H1 (cell line): Measurements from ENCODE around the gene CRTC3. TPM values are rescaled to one million over a fixed set of nuclear protein-coding genes. Genes with fewer than 3 reads are reported as not detected.

Experiments
- CTCF ChIA-PET: fragments of 300-600 bp; sonication (Branson Sonifier 250); formaldehyde crosslinking; loops from one replicate; lab custom pipeline; 2021; ENCODE audit not compliant: partially characterized antibody; lab: Charles Lee
- POLR2A ChIA-PET: fragments of 300-600 bp; sonication (Branson Sonifier 250); formaldehyde crosslinking; loops from one replicate; lab custom pipeline; 2021; ENCODE audit warnings: inconsistent platforms; ENCODE audit not compliant: partially characterized antibody; lab: Charles Lee
- DNase-seq, 2 experiments: peaks; one replicate each; pipeline versions ENCODE4 v3.0.0 to v3.0.0-alpha.2; 2010 to 2022; ENCODE audit warnings: low spot score in 2 of 2, low read depth in 1 of 2, mixed read lengths in 1 of 2
- FAIRE-seq: peaks from 2 replicates; lab custom pipeline; 2011; peaks lifted over from hg19 to GRCh38; lab: Jason Lieb, UNC
- H2AFZ ChIP-seq: 2 replicates; pipeline ENCODE4 v1.8.1; 2012; ENCODE audit warnings: low read length, inconsistent platforms
- H2AK5ac ChIP-seq: 2 replicates; pipeline ENCODE4 v1.6.1; 2013; ENCODE audit warnings: low read depth, low read length
- H2BK120ac ChIP-seq: replicated peaks from 2 replicates; pipeline ENCODE3; 2013; ENCODE audit warnings: low read depth, low read length, inconsistent platforms
- H2BK12ac ChIP-seq: 2 replicates; pipeline ENCODE4 v1.6.1; 2013; ENCODE audit warnings: low read depth, low read length
- H2BK15ac ChIP-seq: 2 replicates; pipeline ENCODE4 v1.6.1; 2013; ENCODE audit warnings: low read length
- H2BK20ac ChIP-seq: 2 replicates; pipeline ENCODE4 v1.6.1; 2013; ENCODE audit warnings: low read length
- H2BK5ac ChIP-seq: 2 replicates; pipeline ENCODE4 v1.6.1; 2013; ENCODE audit warnings: low read depth, low read length
- H3K14ac ChIP-seq: 2 replicates; pipeline ENCODE4 v1.6.1; 2013; ENCODE audit warnings: inconsistent platforms; ENCODE audit not compliant: insufficient read length
- H3K18ac ChIP-seq: 2 replicates; pipeline ENCODE4 v1.6.1; 2013; ENCODE audit warnings: low read length; ENCODE audit errors: extremely low read depth
- H3K23ac ChIP-seq: 2 replicates; pipeline ENCODE4 v1.6.1; 2013; ENCODE audit warnings: inconsistent platforms; ENCODE audit not compliant: insufficient read length
- H3K23me2 ChIP-seq: 2 replicates; pipeline ENCODE4 v1.6.1; 2013; ENCODE audit warnings: low read depth, low read length
- H3K27ac ChIP-seq: 2 replicates; pipeline ENCODE4 v1.6.1; 2011; ENCODE audit warnings: low read depth, low read length, inconsistent platforms
- H3K27me3 ChIP-seq, 4 experiments: replicated peaks in 1 of 4; 1 replicate in 1 of 4; 2 replicates in 3 of 4; pipeline versions ENCODE4 v1.6.1 to v1.8.1; 2011 to 2013; ENCODE audit warnings: low read length in 3 of 4, mild to moderate bottlenecking in 3 of 4, inconsistent platforms in 2 of 4, mixed read lengths in 2 of 4, moderate library complexity in 1 of 4; ENCODE audit not compliant: control insufficient read depth in 3 of 4, insufficient read depth in 3 of 4; ENCODE audit errors: extremely low read depth in 1 of 4
- H3K36me3 ChIP-seq, 4 experiments: 2 replicates each; pipeline versions ENCODE4 v1.6.1 to v1.8.1; 2011 to 2013; ENCODE audit warnings: mild to moderate bottlenecking in 4 of 4, low read length in 3 of 4, moderate library complexity in 2 of 4, control low read depth in 1 of 4, inconsistent platforms in 1 of 4; ENCODE audit not compliant: insufficient read depth in 4 of 4, control insufficient read depth in 2 of 4
- H3K4ac ChIP-seq: replicated peaks from 2 replicates; pipeline ENCODE3; 2013; ENCODE audit warnings: low read length, low read depth, mixed read lengths, inconsistent platforms; ENCODE audit not compliant: insufficient read length
- H3K4me1 ChIP-seq, 4 experiments: replicated peaks in 1 of 4; 1 replicate in 1 of 4; 2 replicates in 3 of 4; pipeline versions ENCODE4 v1.6.1 to v1.8.1; 2011 to 2013; ENCODE audit warnings: low read length in 3 of 4, inconsistent platforms in 2 of 4, mixed read lengths in 1 of 4; ENCODE audit not compliant: insufficient read depth in 4 of 4, control insufficient read depth in 3 of 4
- H3K4me2 ChIP-seq, 2 experiments: 2 replicates each; pipeline versions ENCODE4 v1.6.1 to v1.8.1; 2011 to 2013; ENCODE audit warnings: low read depth in 2 of 2, low read length in 2 of 2, control low read depth in 1 of 2, inconsistent platforms in 1 of 2, mild to moderate bottlenecking in 1 of 2; ENCODE audit not compliant: insufficient read depth in 1 of 2
- H3K4me3 ChIP-seq, 4 experiments: fragments of 200-600, 300-600 bp in 1 of 4; sonication (generic), shearing (Covaris generic), sonication (Bioruptor Twin) in 1 of 4; 2 replicates each; pipeline versions ENCODE4 v1.5.1 to v1.8.1; 2011 to 2016; ENCODE audit warnings: low read length in 4 of 4, low read depth in 3 of 4, control low read depth in 2 of 4, inconsistent platforms in 2 of 4, mild to moderate bottlenecking in 2 of 4, mixed read lengths in 1 of 4, moderate library complexity in 1 of 4; ENCODE audit not compliant: insufficient read depth in 2 of 4; ENCODE audit errors: extremely low read depth in 1 of 4
- H3K56ac ChIP-seq: replicated peaks from 2 replicates; pipeline ENCODE3; 2013; ENCODE audit warnings: low read depth, mild to moderate bottlenecking, mixed read lengths, low read length, inconsistent platforms; ENCODE audit not compliant: insufficient read length
- H3K79me1 ChIP-seq: 2 replicates; pipeline ENCODE4 v1.6.1; 2013; ENCODE audit warnings: low read depth, low read length, control low read depth
- H3K79me2 ChIP-seq, 2 experiments: 2 replicates each; pipeline versions ENCODE4 v1.6.1 to v1.8.1; 2012 to 2013; ENCODE audit warnings: low read length in 2 of 2, mild to moderate bottlenecking in 2 of 2, inconsistent platforms in 1 of 2; ENCODE audit not compliant: insufficient read depth in 2 of 2, control insufficient read depth in 1 of 2
- H3K9ac ChIP-seq, 4 experiments: replicated peaks in 1 of 4; 1 replicate in 1 of 4; 2 replicates in 3 of 4; pipeline versions ENCODE4 v1.6.1 to v1.8.1; 2011 to 2013; ENCODE audit warnings: low read depth in 3 of 4, low read length in 3 of 4, control low read depth in 2 of 4, mild to moderate bottlenecking in 2 of 4, moderate library complexity in 2 of 4, inconsistent platforms in 1 of 4; ENCODE audit errors: extremely low read depth in 1 of 4
- H3K9me3 ChIP-seq, 2 experiments: 2 replicates each; pipeline versions ENCODE4 v1.6.1 to v1.8.1; 2012 to 2013; ENCODE audit warnings: mild to moderate bottlenecking in 2 of 2, moderate library complexity in 2 of 2, control low read depth in 1 of 2, inconsistent platforms in 1 of 2, low read depth in 1 of 2, low read length in 1 of 2, mixed read lengths in 1 of 2; ENCODE audit not compliant: insufficient read depth in 2 of 2
- H4K20me1 ChIP-seq, 2 experiments: replicated peaks in 1 of 2; 2 replicates each; pipeline versions ENCODE3 to v1.8.1; 2011 to 2013; ENCODE audit warnings: inconsistent platforms in 2 of 2, low read length in 2 of 2, mild to moderate bottlenecking in 1 of 2; ENCODE audit not compliant: insufficient read depth in 2 of 2, control insufficient read depth in 1 of 2
- H4K5ac ChIP-seq: 2 replicates; pipeline ENCODE4 v1.6.1; 2013; ENCODE audit warnings: low read length, low read depth, mixed read lengths, inconsistent platforms; ENCODE audit not compliant: insufficient read length
- H4K8ac ChIP-seq: 2 replicates; pipeline ENCODE4 v1.8.0; 2013; ENCODE audit warnings: mild to moderate bottlenecking, moderate library complexity, low read length, inconsistent platforms; ENCODE audit not compliant: insufficient read depth; ENCODE audit errors: extremely low read depth
- H4K91ac ChIP-seq: replicated peaks from 2 replicates; pipeline ENCODE3; 2013; ENCODE audit warnings: low read length, mixed read lengths, inconsistent platforms; ENCODE audit not compliant: insufficient read length
- CBX5 ChIP-seq: fragments of 300-800, 300-1000 bp; sonication (generic); IDR thresholded peaks from 2 replicates; pipeline ENCODE4 v1.7.1; 2016; ENCODE audit warnings: antibody characterized with exemption, low read length, low read depth
- CEBPB ChIP-seq: IDR thresholded peaks from 2 replicates; pipeline ENCODE4 v1.6.1; 2012; ENCODE audit warnings: low read depth, low read length
- CREB1 ChIP-seq: IDR thresholded peaks from 2 replicates; pipeline ENCODE4 v1.6.1; 2012; ENCODE audit warnings: inconsistent platforms
- GABPA ChIP-seq: IDR thresholded peaks from 2 replicates; pipeline ENCODE4 v1.6.1; 2011; ENCODE audit warnings: mild to moderate bottlenecking, low read length, moderate library complexity, borderline replicate concordance; ENCODE audit not compliant: insufficient read depth
- JUN ChIP-seq: IDR thresholded peaks from 2 replicates; pipeline ENCODE4 v1.6.1; 2011; ENCODE audit warnings: low read depth, mild to moderate bottlenecking, improper control_type of control experiment, low read length
- KDM1A ChIP-seq: fragments of 200-600, 300-600 bp; sonication (generic); IDR thresholded peaks from 2 replicates; pipeline ENCODE4 v1.7.1; 2016; ENCODE audit warnings: mild to moderate bottlenecking, low read length, borderline replicate concordance
- RBBP5 ChIP-seq: IDR thresholded peaks from 2 replicates; pipeline ENCODE4 v1.7.1; 2012; ENCODE audit warnings: low read depth, mild to moderate bottlenecking, inconsistent platforms, low read length, moderate library complexity, borderline replicate concordance
- RNF2 ChIP-seq: fragments of 200-900, 300-1000 bp; sonication (generic); IDR thresholded peaks from 2 replicates; pipeline ENCODE4 v1.7.1; 2016; ENCODE audit warnings: borderline replicate concordance, low read depth, mild to moderate bottlenecking, antibody characterized with exemption, low read length; ENCODE audit not compliant: poor library complexity, severe bottlenecking; ENCODE audit errors: missing control alignments
- SP2 ChIP-seq: IDR thresholded peaks from 2 replicates; pipeline ENCODE4 v1.6.1; 2012; ENCODE audit warnings: mild to moderate bottlenecking, low read length, inconsistent platforms
- SUZ12 ChIP-seq: fragments of 200-600 bp; sonication (generic); IDR thresholded peaks from 2 replicates; pipeline ENCODE4 v1.6.1; 2012; ENCODE audit warnings: mild to moderate bottlenecking, inconsistent platforms, low read length, moderate library complexity, mixed read lengths
- TAF7 ChIP-seq: optimal IDR thresholded peaks from 2 replicates; pipeline ENCODE3; 2011; ENCODE audit warnings: low read depth, mild to moderate bottlenecking, inconsistent platforms, low read length, moderate library complexity, borderline replicate concordance
- TBP ChIP-seq: IDR thresholded peaks from 2 replicates; pipeline ENCODE4 v1.6.1; 2011; ENCODE audit warnings: low read depth, low read length, improper control_type of control experiment
- YY1 ChIP-seq: IDR thresholded peaks from 2 replicates; pipeline ENCODE4 v1.6.1; 2011; ENCODE audit warnings: low read depth, mild to moderate bottlenecking, low read length
- WGBS, 2 experiments: shearing (Covaris generic) in 1 of 2; methylation state at CpG; one replicate each; pipeline versions ENCODE4 v1.1.6 to v1.1.7; 2013 to 2015; ENCODE audit warnings: low lambda C conversion rate in 2 of 2, mixed read lengths in 2 of 2, inconsistent platforms in 1 of 2, low coverage in 1 of 2, missing lambda C conversion rate in 1 of 2; ENCODE audit not compliant: insufficient replicate concordance in 2 of 2, insufficient coverage in 1 of 2, insufficient read length in 1 of 2; ENCODE audit errors: extremely low coverage in 1 of 2, missing lambda C conversion rate in 1 of 2; 5-methylcytosine and 5-hydroxymethylcytosine counted together
- polyA plus RNA-seq, 7 experiments: library from polyadenylated mRNA; depleted of rRNA in 3 of 7; stranded (reverse) in 5 of 7; unstranded in 2 of 7; fragments of >200 nt in 5 of 7; fragments of 200-250 nt in 2 of 7; gene quantifications; 1 replicate in 5 of 7; 2 replicates in 1 of 7; 4 replicates in 1 of 7; pipeline versions ENCODE4 v1.2.1 to v1.2.3, GENCODE V29; 2011 to 2013; ENCODE audit warnings: missing spikeins in 2 of 7, mixed read lengths in 2 of 7
- total RNA-seq: library from RNA; stranded (reverse); fragmentation: NEBNext Ultra II Directional; extraction: Animal tissue kit (Norgen Biotek cat#: 25700); gene quantifications from 2 replicates; pipeline ENCODE4 v1.2.1, GENCODE V29; 2021
- TF ChIP-seq, protein P1 (sequence below): IDR thresholded peaks from 2 replicates; pipeline ENCODE4 v1.6.1; 2012; ENCODE audit warnings: inconsistent platforms

The CRTC3 gene
- total and polyA plus RNA-seq, 2 of the 8 experiments (the other 6 are each of a cell fraction or from before 2014, with no cell fraction given), result 5.0 to 5.3 TPM

DNA sequence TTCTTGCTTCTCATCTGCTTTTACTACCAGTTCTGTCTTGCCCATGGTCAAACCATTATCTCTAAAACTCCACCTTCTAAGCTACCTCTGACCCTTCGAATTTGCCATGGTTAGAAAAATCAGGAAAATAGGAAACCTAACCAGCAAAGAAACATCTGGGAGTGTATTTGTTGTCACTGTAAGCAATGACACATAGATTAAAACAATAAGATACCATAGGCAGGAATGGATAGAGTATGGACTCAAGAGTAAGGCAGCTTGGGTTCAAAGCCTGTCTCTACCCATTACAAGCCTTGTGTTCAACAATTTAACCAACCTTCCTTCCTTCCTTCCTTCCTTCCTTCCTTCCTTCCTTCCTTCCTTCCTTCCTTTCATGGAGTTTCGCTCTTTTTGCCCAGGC lies 34.9 kb downstream of the CRTC3 start:
- FAIRE-seq, result no peak
- Histone ChIP-seq H3K9ac (no peak overlapping the region), H4K5ac (no peak overlapping the region), H3K4me1 (peaks cover 0 to 4% (median 0%) of the 10 kb centered on the region in 4 experiments; a peak in 1 of 7 replicates), H3K36me3 (no peaks in the 10 kb centered on the region), H2AK5ac (no peak overlapping the region), H3K79me1 (no peaks in the 10 kb centered on the region), H2AFZ (no peak overlapping the region), H2BK15ac (no peak overlapping the region), H3K9me3 (no peaks in the 10 kb centered on the region), H3K18ac (no peak overlapping the region), H3K79me2 (no peaks in the 10 kb centered on the region), H3K4ac (no peak overlapping the region), H3K23me2 (no peaks in the 10 kb centered on the region), H2BK12ac (no peak overlapping the region), H2BK120ac (no peak overlapping the region), H3K27ac (no peak overlapping the region), H3K4me2 (no peak overlapping the region), H4K20me1 (no peaks in the 10 kb centered on the region), H3K27me3 (no peaks in the 10 kb centered on the region), H3K56ac (no peak overlapping the region), H3K23ac (no peak overlapping the region), H4K91ac (no peak overlapping the region), H4K8ac (no peak overlapping the region), H3K4me3 (no peak overlapping the region), H3K14ac (no peak overlapping the region), H2BK20ac (no peak overlapping the region), H2BK5ac (no peak overlapping the region)
- 96% methylated on average over 1 of the region's 2 CpGs; no CpG with 5 or more reads in 1 of the 2 experiments for WGBS, 2 experiments
- CTCF ChIA-PET, result interaction anchor here (0.8 to 1.2 kb wide), 2 partner anchors 9 to 52 kb away, joined by 3 read pairs; no protein-coding TSS in a partner anchor
- no peak for DNase-seq
- POLR2A ChIA-PET, result no interaction called here
- TF ChIP-seq RBBP5, result no peak
- no peak for TF ChIP-seq YY1
- no peak for TF ChIP-seq RNF2
- TF ChIP-seq TAF7, result no peak
- TF ChIP-seq SP2, result no peak
- TF ChIP-seq KDM1A, result no peak
- TF ChIP-seq GABPA, result no peak
- TF ChIP-seq CREB1, result no peak
- TF ChIP-seq CEBPB, result no peak
- TF ChIP-seq SUZ12, result no peak
- TF ChIP-seq JUN, result no peak
- no peak for TF ChIP-seq TBP
- TF ChIP-seq, protein P1, sequence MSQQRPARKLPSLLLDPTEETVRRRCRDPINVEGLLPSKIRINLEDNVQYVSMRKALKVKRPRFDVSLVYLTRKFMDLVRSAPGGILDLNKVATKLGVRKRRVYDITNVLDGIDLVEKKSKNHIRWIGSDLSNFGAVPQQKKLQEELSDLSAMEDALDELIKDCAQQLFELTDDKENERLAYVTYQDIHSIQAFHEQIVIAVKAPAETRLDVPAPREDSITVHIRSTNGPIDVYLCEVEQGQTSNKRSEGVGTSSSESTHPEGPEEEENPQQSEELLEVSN, result no peak
- TF ChIP-seq CBX5, result no peak
